Measurements from ENCODE around the gene SULF2. TPM values are rescaled to one million over a fixed set of nuclear protein-coding genes. Genes with fewer than 3 reads are reported as not detected.

Gene SULF2
- total RNA-seq, 2 experiments from 2014 or later: 0.79 to 2.0 TPM

DNA sequence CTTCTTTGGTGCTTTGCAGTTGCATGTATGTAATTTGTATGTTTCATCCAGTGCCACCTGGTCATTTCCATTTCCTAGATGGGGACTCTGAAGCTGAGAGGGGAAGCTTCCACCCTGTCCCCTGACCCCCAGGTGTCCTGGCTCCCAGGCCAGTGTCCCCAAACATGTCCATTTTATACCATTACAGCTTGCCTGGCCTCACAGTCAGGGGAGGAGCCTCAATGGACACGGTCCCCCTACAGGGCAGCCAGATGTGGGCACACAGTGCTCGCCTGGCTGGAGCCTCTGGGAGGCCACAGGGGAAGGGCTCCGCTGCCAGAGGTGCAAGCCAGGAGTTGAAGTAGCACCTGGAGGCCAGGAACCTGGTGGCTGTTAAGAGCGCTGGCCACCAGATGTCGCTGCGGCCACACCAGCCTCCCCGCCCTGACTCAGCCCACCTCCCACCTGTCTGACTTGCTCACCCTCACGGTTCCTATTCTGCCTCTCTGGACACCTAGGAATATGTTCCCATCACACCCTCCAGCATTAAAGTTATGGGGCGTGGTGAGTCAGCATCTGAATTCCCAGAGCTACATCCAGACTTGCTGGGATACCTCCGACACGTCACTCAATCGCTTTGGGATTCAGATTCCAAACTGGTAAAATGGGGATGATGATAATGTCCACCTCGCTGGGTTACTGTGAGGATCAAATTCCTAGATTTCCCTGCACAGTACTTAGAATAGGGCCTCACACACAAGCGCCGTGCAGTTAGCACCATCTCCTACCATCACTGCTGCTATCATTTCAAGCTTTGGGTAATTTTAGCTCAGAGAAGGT, 107.4 kb downstream of the SULF2 start:
- DNase-seq: peak; percentile 65
- Mint-ChIP-seq H3K9me3 (ENCODE audit: low read depth) (no peaks in the 10 kb centered on the region), H3K4me3 (no peak overlapping the region), H3K4me1 (no peaks in the 10 kb centered on the region), H3K27me3 (no peaks in the 10 kb centered on the region), H3K27ac (no peak overlapping the region), H3K36me3 (no peaks in the 10 kb centered on the region)
- CTCF ChIA-PET: interaction anchor here (0.7 to 3.1 kb wide), 11 partner anchors 8 to 943 kb away, joined by 3 to 31 read pairs (median 3); no protein-coding TSS in a partner anchor
- peak; percentile 71 for ATAC-seq

DNA sequence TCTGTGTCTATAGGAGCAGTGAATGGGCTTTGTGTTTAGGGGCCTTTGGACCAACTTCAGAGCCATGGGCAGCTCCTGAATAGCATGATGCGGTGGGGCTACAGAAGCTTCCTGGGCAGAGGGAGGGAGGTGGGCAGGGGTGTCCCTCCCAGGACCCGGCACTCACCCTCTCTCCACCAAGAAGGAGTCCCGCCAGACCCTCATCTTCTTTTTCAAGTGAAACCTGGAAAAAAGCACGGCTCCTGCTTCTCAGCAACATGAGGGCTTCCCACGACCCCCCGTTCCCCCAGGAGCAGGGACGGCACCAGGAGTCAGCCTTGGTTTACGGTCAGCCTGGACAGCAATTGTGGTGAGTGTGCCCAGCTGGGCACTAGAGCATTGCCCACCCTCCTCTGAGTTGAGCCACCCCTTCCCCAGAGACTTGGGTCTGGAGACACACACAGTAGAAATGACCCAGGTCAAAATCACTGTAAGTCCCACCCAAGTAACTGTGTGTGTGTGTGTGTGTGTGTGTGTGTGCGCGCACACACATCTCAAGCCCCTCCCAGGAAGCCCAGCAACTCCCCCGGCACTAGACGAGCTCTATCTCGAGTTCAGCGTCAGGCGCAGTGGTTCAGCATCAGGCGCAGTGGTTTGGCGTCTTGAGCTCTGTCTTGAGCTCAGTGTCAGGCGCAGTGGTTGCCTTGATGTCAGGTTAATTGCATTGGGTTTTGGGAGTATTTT, 108.2 kb downstream of the SULF2 start:
- Mint-ChIP-seq H3K27ac (no peak overlapping the region), H3K4me3 (no peak overlapping the region), H3K9me3 (ENCODE audit: low read depth) (no peaks in the 10 kb centered on the region), H3K4me1 (no peaks in the 10 kb centered on the region), H3K27me3 (no peaks in the 10 kb centered on the region), H3K36me3 (no peaks in the 10 kb centered on the region)
- CTCF ChIA-PET: interaction anchor here (0.7 to 3.1 kb wide), 8 partner anchors 9 to 944 kb away, joined by 3 to 31 read pairs (median 4); no protein-coding TSS in a partner anchor
- DNase-seq: no peak
- ATAC-seq: no peak

DNA sequence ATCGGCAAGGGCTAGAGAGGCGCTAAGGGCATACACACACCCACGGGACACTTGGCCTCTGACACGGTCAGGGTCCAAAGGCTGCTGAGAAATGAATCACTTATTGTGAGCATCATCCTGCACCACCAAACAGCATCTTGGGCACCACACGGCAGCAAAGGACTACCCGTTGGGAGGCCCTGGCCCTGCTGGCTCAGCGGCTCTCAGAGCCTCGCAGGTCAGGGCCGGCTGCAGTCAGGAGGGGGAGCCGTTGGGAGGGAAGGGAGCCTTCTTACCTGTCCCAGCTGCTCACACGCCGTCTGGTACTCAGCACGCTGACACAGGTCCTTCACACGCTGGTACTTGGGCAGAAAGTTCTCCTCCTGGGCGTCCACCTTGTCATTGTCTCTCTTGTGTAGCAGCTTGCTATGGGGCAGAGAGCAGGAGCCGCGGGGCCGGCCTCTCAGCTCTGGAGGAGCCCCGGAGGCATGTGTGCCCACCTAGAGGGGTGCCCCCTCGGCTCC, 109.0 kb downstream of the SULF2 start:
- Mint-ChIP-seq H3K27ac (no peak overlapping the region), H3K4me1 (no peaks in the 10 kb centered on the region), H3K27me3 (no peaks in the 10 kb centered on the region), H3K9me3 (ENCODE audit: low read depth) (no peaks in the 10 kb centered on the region), H3K4me3 (no peak overlapping the region), H3K36me3 (no peaks in the 10 kb centered on the region)
- CTCF ChIA-PET: interaction anchor here (2.3 to 3.1 kb wide), 2 partner anchors 12 to 944 kb away, joined by 10 to 31 read pairs; no protein-coding TSS in a partner anchor
- ATAC-seq (no peak), DNase-seq (no peak)

DNA sequence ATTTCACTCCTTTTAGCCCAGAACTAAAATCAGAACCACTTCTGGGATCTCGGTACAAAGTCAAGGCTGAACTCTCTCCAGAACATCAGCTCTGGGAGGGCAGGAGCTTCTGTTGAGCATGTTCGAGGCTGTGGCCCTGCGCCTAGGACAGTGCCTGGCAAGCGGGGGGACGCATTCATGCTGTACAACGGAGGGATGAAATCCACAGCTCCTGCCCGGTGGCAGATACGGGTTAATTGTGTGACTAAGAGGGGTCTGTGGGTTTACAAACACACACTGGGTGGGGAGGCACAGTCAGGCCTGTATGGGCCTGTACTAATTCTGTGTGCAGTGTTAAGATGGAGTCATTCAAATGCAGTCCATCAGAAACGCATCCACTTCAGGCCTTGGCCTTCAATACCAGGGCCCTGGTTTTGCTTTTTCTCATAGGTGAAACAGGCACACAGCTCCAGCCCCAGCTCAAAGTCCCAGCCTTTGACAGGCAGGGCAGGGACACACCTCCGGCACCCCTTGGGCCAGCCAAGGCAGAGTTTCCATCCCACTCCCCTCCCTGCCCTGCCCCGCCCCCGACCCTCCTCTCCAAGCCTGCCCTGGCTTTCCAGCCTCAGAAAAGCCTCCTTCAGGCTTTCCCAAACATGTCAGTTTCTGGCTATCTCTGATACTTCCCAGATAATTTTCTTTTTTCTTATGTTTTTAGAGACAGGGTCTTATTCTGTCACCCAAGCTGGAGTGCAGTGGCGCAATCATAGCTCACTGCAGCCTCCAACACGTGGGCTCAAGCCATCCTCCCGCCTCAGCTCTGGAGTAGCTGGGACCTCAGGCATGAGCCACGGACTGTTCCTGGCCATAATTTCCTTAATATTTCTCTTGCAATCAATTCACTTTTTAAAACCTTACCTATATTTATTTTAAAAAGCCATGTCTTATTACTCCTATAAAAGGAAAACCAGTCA, 109.8 kb downstream of the SULF2 start:
- no peak overlapping the region for H3K4me3 Mint-ChIP-seq
- ATAC-seq (no peak), DNase-seq (no peak)
- CTCF ChIA-PET: interaction anchor here (0.8 to 1.9 kb wide), 3 partner anchors 11 to 945 kb away, joined by 3 to 8 read pairs (median 5); no protein-coding TSS in a partner anchor
- H3K9me3 Mint-ChIP-seq (ENCODE audit: low read depth): no peaks in the 10 kb centered on the region
- no peaks in the 10 kb centered on the region for H3K27me3 Mint-ChIP-seq
- H3K4me1 Mint-ChIP-seq: no peaks in the 10 kb centered on the region
- H3K27ac Mint-ChIP-seq: no peak overlapping the region
- no peaks in the 10 kb centered on the region for H3K36me3 Mint-ChIP-seq

DNA sequence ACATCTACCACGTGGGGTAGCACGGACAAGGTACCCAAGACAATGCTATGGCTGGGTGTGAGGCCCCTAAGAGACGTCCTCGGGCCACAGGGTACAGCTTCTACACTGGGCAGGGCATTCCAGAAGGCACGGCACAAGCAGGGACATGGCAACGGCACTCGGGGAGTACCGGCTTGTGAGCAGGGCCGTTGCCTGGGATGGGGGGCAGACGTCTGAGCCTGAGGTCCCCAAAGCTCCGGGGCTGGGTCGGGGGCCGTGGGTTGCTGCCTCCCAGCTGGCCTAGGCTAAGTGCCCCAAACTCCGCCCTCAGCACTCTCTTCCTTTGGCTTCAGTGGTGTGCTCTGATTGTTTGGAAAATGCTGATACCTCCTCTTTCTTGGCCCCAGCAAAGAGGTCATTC, 110.6 kb downstream of the SULF2 start:
- Mint-ChIP-seq H3K9me3 (ENCODE audit: low read depth) (no peaks in the 10 kb centered on the region), H3K27ac (no peak overlapping the region), H3K36me3 (no peaks in the 10 kb centered on the region), H3K4me1 (no peaks in the 10 kb centered on the region), H3K27me3 (no peaks in the 10 kb centered on the region), H3K4me3 (no peak overlapping the region)
- ATAC-seq: no peak
- CTCF ChIA-PET: interaction anchor here (0.8 to 1.9 kb wide), 4 partner anchors 11 to 946 kb away, joined by 3 to 8 read pairs (median 4); no protein-coding TSS in a partner anchor
- no peak for DNase-seq

DNA sequence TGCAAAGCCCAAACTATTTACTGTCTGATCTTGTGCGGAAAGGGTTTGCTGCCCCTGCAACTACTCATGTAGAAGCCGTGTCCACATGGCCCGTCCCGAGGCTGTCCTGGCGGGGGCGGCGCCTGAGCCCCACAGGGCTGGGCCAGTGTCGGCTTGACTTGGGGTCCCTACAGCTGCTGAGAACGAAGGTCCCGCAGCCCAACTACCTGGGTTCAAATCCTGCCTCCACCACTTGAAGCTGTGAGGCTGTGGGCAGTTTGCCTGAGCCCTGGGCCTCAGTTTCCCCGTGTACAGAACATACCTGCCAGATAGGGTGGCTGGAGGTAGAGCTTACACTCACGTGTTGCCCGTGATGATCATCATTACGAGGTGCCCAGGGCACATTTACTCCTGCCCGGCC, 111.1 kb downstream of the SULF2 start:
- no peaks in the 10 kb centered on the region for H3K4me1 Mint-ChIP-seq
- H3K27ac Mint-ChIP-seq: no peak overlapping the region
- no peak overlapping the region for H3K4me3 Mint-ChIP-seq
- H3K27me3 Mint-ChIP-seq: no peaks in the 10 kb centered on the region
- no peaks in the 10 kb centered on the region for H3K9me3 Mint-ChIP-seq (ENCODE audit: low read depth)
- CTCF ChIA-PET: interaction anchor here (1.0 to 1.9 kb wide), 3 partner anchors 10 to 946 kb away, joined by 3 to 8 read pairs (median 5); no protein-coding TSS in a partner anchor
- ATAC-seq: no peak
- no peak for DNase-seq
- H3K36me3 Mint-ChIP-seq: no peaks in the 10 kb centered on the region

DNA sequence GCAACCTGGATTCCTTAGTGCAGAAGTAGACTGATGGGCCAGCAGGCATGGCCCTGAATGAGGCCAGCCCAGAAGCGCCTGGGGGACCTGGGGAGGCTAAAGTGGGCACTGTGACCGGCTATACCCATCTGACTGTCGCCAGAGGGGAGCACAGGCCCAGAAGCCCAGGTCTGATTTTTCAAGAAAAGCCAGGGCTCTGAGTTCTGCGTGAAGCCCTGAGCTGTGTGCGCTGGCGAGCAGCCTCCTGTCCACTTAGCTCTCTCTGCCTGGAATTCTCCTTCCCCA, 111.7 kb downstream of the SULF2 start:
- CTCF ChIA-PET: interaction anchor here (1.0 to 1.9 kb wide), 2 partner anchors 9 to 19 kb away, joined by 3 to 8 read pairs; no protein-coding TSS in a partner anchor

DNA sequence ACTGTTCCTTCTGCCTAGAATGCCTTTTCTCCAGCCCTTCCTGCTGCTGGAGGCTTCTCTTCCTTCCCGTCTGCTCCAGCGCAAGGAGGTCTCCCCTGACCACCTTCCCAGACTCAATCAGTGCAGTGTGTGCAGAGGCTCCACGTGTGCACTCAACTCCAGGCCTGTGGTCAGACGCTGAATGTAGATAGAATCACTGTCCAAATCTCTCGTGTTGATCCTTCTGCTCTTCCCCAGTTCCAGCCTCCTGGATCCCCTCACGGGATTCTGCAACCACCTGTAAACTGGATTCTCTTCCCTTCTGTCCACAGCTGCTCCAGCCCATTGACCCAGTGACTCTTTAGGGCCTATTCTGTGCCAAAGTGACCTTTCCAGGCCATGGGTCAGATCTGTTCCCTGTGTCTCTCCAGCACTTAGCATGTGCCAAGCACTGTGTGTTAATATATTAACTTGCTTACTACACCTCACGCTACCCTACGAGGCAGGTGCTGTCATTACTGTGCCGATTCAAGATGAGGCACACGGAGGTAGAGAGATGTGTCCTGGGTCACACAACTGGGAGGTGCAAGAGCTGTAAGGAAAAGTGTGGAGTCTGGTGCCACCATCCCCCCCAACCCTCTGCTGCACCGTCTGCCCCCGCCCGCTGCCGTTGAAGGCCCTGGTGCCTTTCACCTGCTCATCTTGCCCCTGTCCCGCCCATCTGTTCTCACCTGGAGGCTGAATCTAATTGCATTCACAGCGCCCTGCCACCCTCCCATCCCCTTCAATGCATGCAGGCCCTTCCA, 112.2 kb downstream of the SULF2 start:
- no peak for DNase-seq
- H3K9me3 Mint-ChIP-seq (ENCODE audit: low read depth): no peaks in the 10 kb centered on the region

More for the DNA sequence above, 111.7 kb downstream of the SULF2 start:
- Mint-ChIP-seq H3K9me3 (ENCODE audit: low read depth) (no peaks in the 10 kb centered on the region), H3K4me1 (no peaks in the 10 kb centered on the region), H3K27me3 (no peaks in the 10 kb centered on the region), H3K36me3 (no peaks in the 10 kb centered on the region), H3K27ac (no peak overlapping the region), H3K4me3 (no peak overlapping the region)
- ATAC-seq (no peak), DNase-seq (no peak)

DNA sequence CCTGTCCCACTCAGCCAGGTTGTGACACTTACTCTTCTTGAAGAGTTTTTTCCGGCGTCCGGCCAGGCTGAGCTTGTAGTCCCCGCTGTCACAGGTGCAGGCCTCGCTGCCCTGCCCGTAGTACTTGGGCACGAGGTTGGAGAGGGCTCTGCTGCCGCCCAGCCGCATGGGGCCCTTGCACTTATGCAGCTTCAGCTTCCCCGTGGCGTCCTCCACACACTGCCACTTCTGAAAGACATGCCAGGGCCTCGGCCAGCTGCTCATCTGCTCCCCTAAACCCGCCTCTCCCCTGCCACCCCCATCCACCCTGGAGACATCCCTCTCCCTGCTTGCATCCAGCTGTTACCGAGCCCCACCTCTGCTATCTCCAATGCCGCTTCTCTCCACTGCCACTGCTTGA, 113.1 kb downstream of the SULF2 start:
- H3K4me3 Mint-ChIP-seq: no peak overlapping the region
- ATAC-seq (no peak), DNase-seq (no peak)
- no peaks in the 10 kb centered on the region for H3K36me3 Mint-ChIP-seq
- no peaks in the 10 kb centered on the region for H3K9me3 Mint-ChIP-seq (ENCODE audit: low read depth)
- CTCF ChIA-PET: interaction anchor here (1.3 kb wide), 1 partner anchor 948 kb away, joined by 4 read pairs; no protein-coding TSS in a partner anchor
- no peaks in the 10 kb centered on the region for H3K27me3 Mint-ChIP-seq
- peaks cover 2% of the 10 kb centered on the region for H3K4me1 Mint-ChIP-seq
- no peak overlapping the region for H3K27ac Mint-ChIP-seq

More for the DNA sequence above, 112.2 kb downstream of the SULF2 start:
- CTCF ChIA-PET: interaction anchor here (1.3 kb wide), 1 partner anchor 947 kb away, joined by 4 read pairs; no protein-coding TSS in a partner anchor
- Mint-ChIP-seq H3K27ac (no peak overlapping the region), H3K27me3 (no peaks in the 10 kb centered on the region), H3K4me3 (no peak overlapping the region), H3K36me3 (no peaks in the 10 kb centered on the region), H3K4me1 (no peaks in the 10 kb centered on the region)
- ATAC-seq: no peak

DNA sequence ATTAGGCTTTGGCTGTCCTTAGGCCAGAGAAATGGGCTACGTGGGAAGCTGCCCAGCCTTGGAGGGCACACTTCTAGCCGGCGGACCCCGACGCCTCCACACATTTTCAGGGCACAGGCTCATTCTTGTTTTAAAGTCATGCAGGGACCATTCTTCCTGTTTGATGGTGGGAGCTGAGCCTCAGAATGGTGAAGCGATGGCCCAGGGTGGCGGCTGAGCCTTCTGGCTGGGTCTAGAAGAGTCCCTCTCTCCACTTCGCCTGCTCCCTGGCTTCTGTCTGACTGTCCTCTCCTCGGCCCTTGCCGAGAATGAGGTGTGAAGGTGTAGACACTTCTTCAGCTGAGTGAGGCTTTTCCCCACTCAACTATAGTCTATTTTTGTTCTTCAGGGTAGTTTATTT, 114.4 kb downstream of the SULF2 start:
- no peaks in the 10 kb centered on the region for H3K36me3 Mint-ChIP-seq
- peaks cover 2% of the 10 kb centered on the region for H3K4me1 Mint-ChIP-seq
- H3K27ac Mint-ChIP-seq: no peak overlapping the region
- no peaks in the 10 kb centered on the region for H3K27me3 Mint-ChIP-seq
- DNase-seq (no peak), ATAC-seq (no peak)
- CTCF ChIA-PET: interaction anchor here (1.2 kb wide), 1 partner anchor 949 kb away, joined by 4 read pairs; no protein-coding TSS in a partner anchor
- no peaks in the 10 kb centered on the region for H3K9me3 Mint-ChIP-seq (ENCODE audit: low read depth)
- H3K4me3 Mint-ChIP-seq: no peak overlapping the region

DNA sequence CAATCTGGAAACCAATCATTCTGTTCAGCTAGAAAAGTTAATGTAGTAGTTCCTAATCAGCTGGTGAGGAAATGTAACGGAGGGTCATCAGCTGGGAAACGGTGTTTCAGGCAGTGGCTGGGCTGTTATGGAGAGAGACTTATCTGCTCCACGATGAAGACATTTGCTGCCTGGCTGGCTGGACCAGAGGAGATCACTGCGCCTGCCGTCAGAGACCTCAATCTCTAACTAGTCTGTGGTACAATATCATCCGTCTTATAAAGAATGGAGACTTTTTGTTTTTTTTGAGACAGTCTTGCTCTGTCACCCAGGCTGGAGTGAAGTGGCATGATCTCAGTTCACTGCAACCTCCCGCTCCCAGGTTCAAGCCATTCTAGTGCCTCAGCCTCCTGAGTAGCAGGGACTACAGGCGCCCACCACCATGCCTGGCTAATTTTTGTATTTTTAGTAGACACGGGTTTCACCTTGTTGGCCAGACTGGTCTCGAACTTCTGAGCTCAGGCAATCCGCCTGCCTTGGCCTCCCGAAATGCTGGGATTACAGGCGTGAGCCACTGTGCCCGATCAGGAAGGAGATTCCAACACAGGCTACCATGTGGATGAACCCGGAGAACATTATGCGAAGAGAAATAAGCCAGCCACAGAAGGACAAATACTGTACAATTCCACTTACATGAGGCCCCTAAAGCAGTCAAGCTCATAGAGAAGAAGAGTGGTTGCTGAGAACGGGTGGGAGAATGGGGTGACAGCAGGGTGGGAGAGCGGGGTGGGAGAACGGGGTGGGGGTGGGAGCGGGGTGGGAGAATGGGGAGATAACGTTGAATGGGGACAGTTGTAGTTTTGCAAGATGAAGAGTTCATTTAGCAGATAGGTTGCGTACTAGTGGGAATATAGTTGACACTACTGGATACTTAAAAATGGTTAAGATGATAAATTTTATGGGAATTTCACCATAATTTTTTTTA, 115.1 kb downstream of the SULF2 start:
- H3K4me1 Mint-ChIP-seq: peaks cover 2% of the 10 kb centered on the region
- CTCF ChIA-PET: interaction anchor here (1.2 kb wide), 1 partner anchor 950 kb away, joined by 4 read pairs; no protein-coding TSS in a partner anchor
- H3K27me3 Mint-ChIP-seq: no peaks in the 10 kb centered on the region
- H3K27ac Mint-ChIP-seq: no peak overlapping the region
- no peak for ATAC-seq
- no peaks in the 10 kb centered on the region for H3K9me3 Mint-ChIP-seq (ENCODE audit: low read depth)
- H3K36me3 Mint-ChIP-seq: no peaks in the 10 kb centered on the region
- no peak for DNase-seq
- H3K4me3 Mint-ChIP-seq: no peak overlapping the region

All from activated CD8-positive, alpha-beta memory T cell treated with anti-CD3 and anti-CD28 coated beads, Interleukin-2, amount 10 ng/mL, durations not matched to agents 7 days and 5 days (primary cell).